Endometrium (tissue), 2 donors: ENCODE results near the gene REST.

Source experiments
- FAIRE-seq: peaks from 2 replicates; lab custom pipeline; 2012; peaks lifted over from hg19 to GRCh38; lab: Jason Lieb, UNC
- donor health status: control.
- donor health status: control.

The REST gene

DNA sequence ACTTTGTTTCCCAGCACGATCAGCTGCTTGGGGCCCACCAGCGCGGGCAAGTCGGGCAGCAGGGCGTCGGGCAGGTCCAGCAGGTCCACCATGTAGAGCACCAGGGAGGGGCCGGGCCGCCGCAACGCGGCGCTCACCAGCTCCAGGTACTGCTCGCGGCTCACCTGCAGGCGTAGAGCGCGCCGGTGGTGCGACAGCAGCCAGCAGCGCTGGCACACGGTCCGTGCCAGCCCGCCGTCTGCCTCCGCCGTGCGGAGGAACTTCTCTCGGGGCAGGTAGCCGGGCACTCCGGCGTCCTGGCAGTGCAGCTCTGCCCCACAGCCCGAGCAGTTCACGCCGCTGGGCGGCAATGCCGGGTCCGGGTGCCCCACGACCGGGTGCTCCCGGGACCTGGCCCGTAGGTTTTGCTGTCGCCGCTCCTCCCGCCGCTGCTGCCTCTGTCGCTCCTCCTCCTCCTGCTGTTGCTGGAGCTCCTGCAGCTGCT lies 69.2 kb downstream of the REST start:
- no peak for FAIRE-seq

GRCh38 chr4:56977321-56978012 lies 69.8 kb downstream of the REST start, which contains the start of gene NOA1:
Gene NOA1 (minus strand): TSS chr4:56977606. CDS start chr4:56977585, 21 bp downstream.
- peak; percentile 89 for FAIRE-seq

DNA sequence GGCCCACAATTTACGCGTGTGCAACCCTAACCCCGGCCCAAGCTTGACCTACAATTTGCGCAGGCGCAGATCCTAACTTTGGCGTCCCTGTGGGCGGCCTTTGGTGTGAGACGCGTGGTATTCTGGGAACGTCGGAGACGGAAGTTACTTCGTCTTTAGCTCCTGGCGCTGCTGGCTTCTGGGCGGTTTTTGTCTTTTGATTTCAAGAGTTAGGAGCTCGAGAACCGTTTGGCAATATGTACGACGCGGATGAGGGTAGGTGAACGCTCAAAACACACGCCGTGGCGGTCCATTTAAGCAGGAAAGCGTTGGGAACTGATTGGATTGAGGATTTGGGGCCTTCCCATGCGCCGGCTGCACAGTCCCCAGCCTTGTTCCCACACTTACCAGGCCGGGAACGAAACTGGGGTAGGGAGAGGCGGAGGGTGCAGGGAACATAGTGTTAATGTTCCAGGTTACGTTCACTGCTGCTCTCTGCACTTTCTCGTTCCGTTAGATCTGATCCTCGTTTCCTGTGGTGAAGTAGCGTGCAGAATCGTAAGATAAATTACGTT lies 71.1 kb downstream of the REST start, which contains the start of gene POLR2B:
POLR2B (plus strand) TSS at position 147 of the 554 bp plus-strand sequence; CDS start at position 237, 90 bp downstream.
- peak; percentile 75 for FAIRE-seq

DNA sequence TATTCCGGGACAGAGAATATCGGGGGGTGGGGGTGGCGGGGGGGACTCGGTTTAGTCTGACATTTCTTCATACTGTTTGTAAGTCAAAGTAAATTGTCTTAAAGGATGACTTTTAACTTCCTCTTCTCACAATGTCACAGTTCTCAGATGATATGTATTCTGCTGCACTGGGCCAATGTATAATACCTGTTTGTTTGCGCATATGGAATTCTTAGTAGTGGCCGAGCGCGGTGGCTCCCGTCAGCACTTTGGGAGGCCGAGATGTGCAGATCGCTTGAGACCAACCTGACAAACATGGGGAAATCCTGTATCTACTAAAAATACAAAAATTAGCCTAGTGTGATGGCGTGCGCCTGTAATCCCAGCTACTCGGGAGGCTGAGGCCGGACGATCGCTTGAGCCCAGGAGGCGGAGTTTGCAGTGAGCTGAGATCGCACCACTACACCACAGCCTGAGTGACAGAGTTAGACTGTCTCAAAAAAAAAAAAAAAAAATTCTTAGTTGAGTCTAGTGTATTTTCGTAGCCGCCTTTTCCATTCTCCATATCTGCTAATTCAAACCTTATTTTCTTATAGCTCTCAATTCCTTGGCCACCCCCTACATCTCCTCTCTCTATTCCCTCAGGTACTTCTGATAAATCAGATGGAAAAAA lies 71.8 kb downstream of the REST start:
- no peak for FAIRE-seq

DNA sequence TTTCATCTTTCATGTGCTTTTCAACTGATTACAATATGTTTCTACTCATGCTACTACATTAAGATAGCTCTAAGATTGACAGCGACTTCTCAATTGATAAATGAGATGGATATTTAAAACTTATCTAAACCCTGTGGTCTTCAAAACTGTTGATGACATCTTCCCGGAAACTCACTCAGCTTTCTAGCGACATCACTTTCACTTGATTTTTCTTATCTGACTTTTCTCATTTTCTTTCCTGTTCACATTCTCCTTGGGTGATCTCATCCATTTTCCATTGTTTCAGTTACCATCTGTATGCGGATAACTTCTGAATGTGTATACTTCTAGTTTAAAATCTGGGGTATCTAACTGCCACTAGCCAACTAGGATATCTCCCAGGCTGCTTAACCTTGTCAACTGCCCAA lies 74.1 kb downstream of the REST start:
- FAIRE-seq: no peak

- no peak for FAIRE-seq
Observed at GRCh38 chr4:56986192-56986591, 78.5 kb downstream of the REST start.

GRCh38 chr4:56986952-56987351 lies 79.3 kb downstream of the REST start:
- no peak for FAIRE-seq

- no peak for FAIRE-seq
Observed at GRCh38 chr4:56990109-56990905, 82.6 kb downstream of the REST start.

DNA sequence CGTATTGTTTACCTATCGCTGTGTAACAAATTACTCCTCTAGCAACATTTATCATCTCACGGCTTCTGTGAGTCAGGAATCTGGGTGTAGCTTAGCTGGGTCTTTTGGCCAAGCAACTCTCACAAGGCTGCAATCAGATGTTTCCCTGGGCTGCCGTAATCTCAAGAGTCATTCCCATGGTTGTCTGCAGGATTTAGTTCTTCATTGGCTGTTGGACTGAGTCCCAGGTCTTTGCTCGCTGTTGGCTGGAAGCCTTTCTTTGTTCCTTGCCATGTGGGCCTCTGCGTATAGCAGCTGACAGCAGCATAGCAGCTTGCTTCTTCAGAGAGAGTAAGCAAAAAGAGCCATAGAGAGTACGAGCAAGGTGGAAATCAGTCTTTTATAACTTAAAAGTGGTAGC lies 87.8 kb downstream of the REST start:
- FAIRE-seq: no peak

DNA sequence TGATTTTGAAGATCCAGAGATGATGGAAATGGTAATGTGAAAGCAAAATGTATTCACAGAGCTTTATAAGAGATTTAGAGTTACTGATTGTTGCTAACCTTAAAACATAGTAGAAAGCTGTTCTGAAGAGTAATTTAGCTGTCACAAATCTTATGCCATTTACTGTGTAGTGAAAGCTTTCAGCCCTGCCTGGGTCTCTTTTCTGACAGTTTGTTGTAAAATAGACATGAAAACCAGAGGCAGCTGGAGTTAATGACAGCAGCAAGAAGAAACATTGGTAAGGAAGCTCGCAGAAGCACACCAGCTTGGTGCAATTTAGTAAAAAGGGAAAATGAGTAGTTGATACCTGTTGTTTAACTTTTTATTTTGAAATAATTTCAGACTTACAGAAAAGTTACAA lies 92.1 kb downstream of the REST start:
- FAIRE-seq: no peak

DNA sequence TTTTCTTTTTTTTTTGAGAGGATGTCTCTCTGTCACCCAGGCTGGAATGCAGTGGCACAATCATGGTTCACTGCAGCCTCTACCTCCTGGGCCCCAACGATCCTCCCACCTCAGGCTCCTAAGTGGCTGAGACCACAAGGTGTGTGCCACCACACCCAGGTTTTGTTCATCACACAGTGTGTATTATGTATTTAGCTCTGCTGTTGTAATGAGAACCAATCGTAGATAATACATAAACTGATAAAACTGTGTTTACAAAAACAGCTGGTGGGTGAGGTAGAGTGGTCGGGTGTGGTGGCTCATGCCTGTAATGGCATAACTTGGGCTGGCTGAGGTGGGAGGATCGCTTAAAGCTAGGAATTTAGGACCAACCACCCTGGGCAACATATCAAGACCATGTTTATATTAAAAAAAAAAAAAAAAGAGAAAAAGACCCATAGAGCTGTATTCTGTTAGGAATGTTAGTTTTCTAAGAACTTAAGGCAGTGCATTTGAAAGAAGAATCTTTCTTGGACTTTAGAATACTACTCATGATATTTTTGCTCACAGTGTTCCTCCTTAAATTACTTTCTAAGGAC lies 105.9 kb downstream of the REST start:
- FAIRE-seq: no peak
